WTC11 (cell line): ENCODE data around the gene EXOC3L2. TPM values are rescaled to one million over a fixed set of nuclear protein-coding genes. Genes with fewer than 3 reads are reported as not detected.
"Not testable (repeated sequence)": the region's sequence is repeated elsewhere in the genome, so short reads cannot be mapped to it uniquely, and the experiment has no call there.

ENCODE experiments used
- ATAC-seq: fragments of 200-7000 bp; cut with Tn5 transposase; 2 replicates; pipeline ENCODE4 v1.10.0; 2021; ENCODE audit warnings: mild to moderate bottlenecking, moderate library complexity
- CTCF ChIA-PET: fragments of 300-600 bp; sonication (Branson Sonifier 250); formaldehyde crosslinking; loops from one replicate; lab custom pipeline; 2021; ENCODE audit warnings: antibody characterized with exemption; lab: Charles Lee
- POLR2A ChIA-PET: fragments of 350-600 bp; sonication (Branson Sonifier 250); formaldehyde crosslinking; loops from one replicate; lab custom pipeline; 2021; ENCODE audit warnings: antibody characterized with exemption; lab: Charles Lee
- DNase-seq: peaks from one replicate; pipeline ENCODE4 v3.0.0; 2021; ENCODE audit warnings: low spot score
- H3K27ac Mint-ChIP-seq: 2 replicates; pipeline ENCODE4 v1.8.0; 2021; ENCODE audit warnings: mixed read lengths
- H3K27me3 Mint-ChIP-seq: 2 replicates; pipeline ENCODE4 v1.8.0; 2021; ENCODE audit warnings: low read depth, mild to moderate bottlenecking, moderate library complexity, mixed read lengths
- H3K36me3 Mint-ChIP-seq: 2 replicates; pipeline ENCODE4 v1.8.0; 2021; ENCODE audit warnings: mixed read lengths
- H3K4me1 Mint-ChIP-seq: 2 replicates; pipeline ENCODE4 v1.8.0; 2022; ENCODE audit warnings: mixed read lengths
- H3K4me3 Mint-ChIP-seq: 2 replicates; pipeline ENCODE4 v1.8.0; 2021; ENCODE audit warnings: mild to moderate bottlenecking, moderate library complexity, mixed read lengths
- H3K9me3 Mint-ChIP-seq: 2 replicates; pipeline ENCODE4 v1.8.0; 2021; ENCODE audit warnings: mixed read lengths
- AFF4 ChIP-seq: sonication (generic); formaldehyde crosslinking; IDR thresholded peaks from 2 replicates; pipeline ENCODE4 v1.8.1; 2023; ENCODE audit warnings: mild to moderate bottlenecking, missing genetic modification reagents, borderline replicate concordance
- AR ChIP-seq: fragments of 250-450 bp; sonication (Bioruptor Pico); IDR thresholded peaks from 2 replicates; pipeline ENCODE4 v1.9.0; 2021; ENCODE audit warnings: mild to moderate bottlenecking
- ATF1 ChIP-seq: sonication (generic); formaldehyde crosslinking; IDR thresholded peaks from 2 replicates; pipeline ENCODE4 v1.8.1; 2023; ENCODE audit warnings: mild to moderate bottlenecking, moderate library complexity, missing genetic modification reagents
- ATF3 ChIP-seq: sonication (generic); formaldehyde crosslinking; conservative IDR thresholded peaks from 2 replicates; pipeline ENCODE4 v1.8.1; 2022; ENCODE audit warnings: mild to moderate bottlenecking, missing genetic modification reagents
- CTCF ChIP-seq: fragments of 200-600 bp; IDR thresholded peaks from 2 replicates; pipeline ENCODE4 v1.8.0; 2022; ENCODE audit warnings: antibody characterized with exemption
- ELF4 ChIP-seq: sonication (generic); formaldehyde crosslinking; IDR thresholded peaks from 2 replicates; pipeline ENCODE4 v1.8.1; 2022; ENCODE audit warnings: low read depth, mild to moderate bottlenecking, moderate library complexity, missing genetic modification reagents
- ERG ChIP-seq: fragments of 250-450 bp; sonication (Bioruptor Pico); IDR thresholded peaks from 2 replicates; pipeline ENCODE4 v1.8.0; 2021; ENCODE audit warnings: mild to moderate bottlenecking
- MYBL2 ChIP-seq: sonication (generic); formaldehyde crosslinking; IDR thresholded peaks from 2 replicates; pipeline ENCODE4 v1.8.1; 2023; ENCODE audit warnings: mild to moderate bottlenecking, moderate library complexity, missing genetic modification reagents
- NFE2L1 ChIP-seq: sonication (generic); formaldehyde crosslinking; IDR thresholded peaks from 2 replicates; pipeline ENCODE4 v1.8.1; 2023; ENCODE audit warnings: missing genetic modification reagents
- RORB ChIP-seq: fragments of 250-450 bp; sonication (Bioruptor Pico); IDR thresholded peaks from 2 replicates; pipeline ENCODE4 v1.9.0; 2021; ENCODE audit warnings: mild to moderate bottlenecking
- TEAD1 ChIP-seq: sonication (generic); formaldehyde crosslinking; IDR thresholded peaks from 2 replicates; pipeline ENCODE4 v1.8.0; 2022; ENCODE audit warnings: mild to moderate bottlenecking, missing genetic modification reagents
- TP53 ChIP-seq: sonication (generic); formaldehyde crosslinking; IDR thresholded peaks from 2 replicates; pipeline ENCODE4 v1.8.1; 2023; ENCODE audit warnings: mild to moderate bottlenecking, missing genetic modification reagents
- USF1 ChIP-seq: sonication (generic); formaldehyde crosslinking; IDR thresholded peaks from 2 replicates; pipeline ENCODE4 v1.8.0; 2022; ENCODE audit warnings: mild to moderate bottlenecking, missing genetic modification reagents
- ZMAT4 ChIP-seq: fragments of 250-450 bp; sonication (Bioruptor Pico); IDR thresholded peaks from 2 replicates; pipeline ENCODE4 v1.9.0; 2021; ENCODE audit warnings: mild to moderate bottlenecking
- ZNF121 ChIP-seq: sonication (generic); formaldehyde crosslinking; IDR thresholded peaks from 2 replicates; pipeline ENCODE4 v1.8.0; 2023; ENCODE audit warnings: missing genetic modification reagents
- ZNF263 ChIP-seq: sonication (generic); formaldehyde crosslinking; IDR thresholded peaks from 2 replicates; pipeline ENCODE4 v1.8.1; 2022; ENCODE audit warnings: low read depth, mild to moderate bottlenecking, moderate library complexity, missing genetic modification reagents
- ZNF512 ChIP-seq: sonication (generic); formaldehyde crosslinking; IDR thresholded peaks from 2 replicates; pipeline ENCODE4 v1.8.1; 2022; ENCODE audit warnings: missing genetic modification reagents, borderline replicate concordance
- ZNF671 ChIP-seq: fragments of 250-450 bp; sonication (Bioruptor Pico); IDR thresholded peaks from 2 replicates; pipeline ENCODE4 v1.8.0; 2021; ENCODE audit warnings: mild to moderate bottlenecking
- total RNA-seq: library from RNA; stranded (reverse); gene quantifications from 3 replicates; pipeline ENCODE4 v1.2.3, GENCODE V29; 2021

EXOC3L2 gene
- total RNA-seq, 1 experiment from 2014 or later = 2.7 TPM

GRCh38 chr19:45271098-45271734 is 26.0 kb upstream of the EXOC3L2 start (continued):
- TF ChIP-seq CTCF (no peak), TP53 (CRISPR knock-in tag) (no peak), ZNF263 (CRISPR knock-in tag) (no peak), ZNF671 (CRISPR knock-in tag) (no peak), MYBL2 (CRISPR knock-in tag) (no peak), RORB (CRISPR knock-in tag) (no peak)
- TF ChIP-seq, all 79 proteins: peak for 0

GRCh38 chr19:45269939-45270338 is 24.7 kb upstream of the EXOC3L2 start:
- H3K4me1 Mint-ChIP-seq, H3K27ac Mint-ChIP-seq, H3K27me3 Mint-ChIP-seq, DNase-seq, H3K9me3 Mint-ChIP-seq, H3K4me3 Mint-ChIP-seq, POLR2A ChIA-PET, ATAC-seq: not testable (repeated sequence)
- CTCF ChIA-PET = interaction anchor here (0.6 to 1.0 kb wide), 5 partner anchors 11 to 100 kb away, joined by 3 read pairs; partner anchors contain the start of gene ERCC2
- H3K36me3 Mint-ChIP-seq = peaks cover 20% of the 10 kb centered on the region

- ChIA-PET POLR2A (no interaction called here), CTCF (interaction anchor here (1.4 kb wide), 1 partner anchor 278 kb away, joined by 3 read pairs; no protein-coding TSS in a partner anchor)
- no peaks in the 10 kb centered on the region for H3K27me3 Mint-ChIP-seq
- no peak overlapping the region; the same call in 1 of the 2 replicates for H3K27ac Mint-ChIP-seq
- ATAC-seq (no peak), DNase-seq (no peak)
- H3K4me1 Mint-ChIP-seq = no peaks in the 10 kb centered on the region
- peaks cover 12% of the 10 kb centered on the region for H3K36me3 Mint-ChIP-seq
- H3K4me3 Mint-ChIP-seq = no peak overlapping the region
- H3K9me3 Mint-ChIP-seq = no peaks in the 10 kb centered on the region
- TF ChIP-seq MYBL2 (CRISPR knock-in tag) (no peak), ELF4 (CRISPR knock-in tag) (no peak), ATF1 (no peak), NFE2L1 (no peak), ZNF121 (no peak), TEAD1 (CRISPR knock-in tag) (no peak), USF1 (CRISPR knock-in tag) (no peak), ZNF512 (CRISPR knock-in tag) (no peak), AFF4 (CRISPR knock-in tag) (no peak), ZMAT4 (CRISPR knock-in tag) (no peak), ERG (CRISPR knock-in tag) (no peak), AR (no peak), ATF3 (CRISPR knock-in tag) (no peak)
Measured at GRCh38 chr19:45267296-45267695, 22.1 kb upstream of the EXOC3L2 start.
